Transverse colon (tissue), 4 donors: Measurements from ENCODE around the gene CACNG7. TPM values are rescaled to one million over a fixed set of nuclear protein-coding genes. Genes with fewer than 3 reads are reported as not detected.
A peak's percentile ranks its signal among the peaks of the same experiment; 100 is the strongest.

Source experiments
- DNase-seq: peaks from one replicate; pipeline ENCODE4 v3.0.0-alpha.2; 2019
- H3K27ac ChIP-seq, 4 donors: fragments of 200-600 bp; sonication (generic); 2 replicates each; pipeline ENCODE4 v1.5.1; 2016 to 2018; ENCODE audit warnings: inconsistent platforms in 4 of 4
- H3K27me3 ChIP-seq: fragments of 200-600 bp; sonication (generic); 2 replicates; pipeline ENCODE4 v1.5.1; 2017; ENCODE audit warnings: inconsistent platforms
- H3K36me3 ChIP-seq, 4 donors: fragments of 200-600 bp; sonication (generic); 2 replicates each; pipeline ENCODE4 v1.5.1; 2017 to 2019; ENCODE audit warnings: inconsistent platforms in 4 of 4
- H3K4me1 ChIP-seq, 4 donors: fragments of 200-600 bp; sonication (generic); 2 replicates each; pipeline ENCODE4 v1.5.1; 2017 to 2020; ENCODE audit warnings: inconsistent platforms in 4 of 4
- H3K4me3 ChIP-seq, 4 donors: fragments of 200-600 bp; sonication (generic); 1 replicate in 1 of 4; 2 replicates in 3 of 4; pipeline versions ENCODE4 v1.5.1 to v1.6.1; 2017 to 2019; ENCODE audit warnings: inconsistent platforms in 4 of 4
- H3K9me3 ChIP-seq, 2 donors: fragments of 200-600 bp; sonication (generic); 2 replicates each; pipeline ENCODE4 v1.5.1; 2017 to 2019; ENCODE audit warnings: inconsistent platforms in 2 of 2
- EP300 ChIP-seq: sonication (generic); formaldehyde crosslinking; IDR thresholded peaks from one replicate; pipeline ENCODE4 v1.6.1; 2017; ENCODE audit warnings: antibody characterized with exemption, low read depth
- POLR2A ChIP-seq: fragments of 450-650 bp; IDR thresholded peaks from one replicate; pipeline ENCODE4 v1.6.1; 2016; ENCODE audit warnings: antibody characterized with exemption, mild to moderate bottlenecking, moderate library complexity
- POLR2AphosphoS5 ChIP-seq, 3 donors: sonication (generic); formaldehyde crosslinking; IDR thresholded peaks; one replicate each; pipeline ENCODE4 v1.6.1; 2016; ENCODE audit warnings: antibody characterized with exemption in 3 of 3
- WGBS, 2 donors: methylation state at CpG; one replicate each; pipeline ENCODE4 v1.1.5; 2018; ENCODE audit warnings: low coverage in 1 of 2; 5-methylcytosine and 5-hydroxymethylcytosine counted together
- in situ Hi-C, 4 donors: fragments of 200-750 bp; cut with MboI; loops; one replicate each; pipeline versions ENCODE4 v1.15.0 to v1.15.1; 2017; ENCODE audit warnings: low sequenced_read_pairs in 3 of 4, low pct_ligation_motif_present in 1 of 4, low pct_unique_long_range_greater_than_20kb in 1 of 4
- intact Hi-C: fragments of 100-400 bp; cut with DNase I; formaldehyde crosslinking; loops from one replicate; pipeline ENCODE4 v1.15.1; 2023; ENCODE audit warnings: low total_unique reads
- total RNA-seq, 4 donors: library from RNA; depleted of rRNA; stranded (reverse); fragments of >200 nt; gene quantifications; one replicate each; pipeline ENCODE4 v1.1.0, GENCODE V29; 2016
- TF ChIP-seq, protein P1 (sequence below), 5 experiments: fragments of 200-600 bp in 3 of 5; fragments of 450-650 bp in 2 of 5; sonication (generic) in 3 of 5; IDR thresholded peaks; 1 replicate in 2 of 5; 2 replicates in 3 of 5; pipeline ENCODE4 v1.5.1; 2016 to 2017; ENCODE audit warnings: antibody characterized with exemption in 5 of 5, inconsistent platforms in 3 of 5, mild to moderate bottlenecking in 2 of 5, moderate library complexity in 1 of 5

The CACNG7 gene
- total RNA-seq, 4 donors from 2014 or later: not detected

DNA sequence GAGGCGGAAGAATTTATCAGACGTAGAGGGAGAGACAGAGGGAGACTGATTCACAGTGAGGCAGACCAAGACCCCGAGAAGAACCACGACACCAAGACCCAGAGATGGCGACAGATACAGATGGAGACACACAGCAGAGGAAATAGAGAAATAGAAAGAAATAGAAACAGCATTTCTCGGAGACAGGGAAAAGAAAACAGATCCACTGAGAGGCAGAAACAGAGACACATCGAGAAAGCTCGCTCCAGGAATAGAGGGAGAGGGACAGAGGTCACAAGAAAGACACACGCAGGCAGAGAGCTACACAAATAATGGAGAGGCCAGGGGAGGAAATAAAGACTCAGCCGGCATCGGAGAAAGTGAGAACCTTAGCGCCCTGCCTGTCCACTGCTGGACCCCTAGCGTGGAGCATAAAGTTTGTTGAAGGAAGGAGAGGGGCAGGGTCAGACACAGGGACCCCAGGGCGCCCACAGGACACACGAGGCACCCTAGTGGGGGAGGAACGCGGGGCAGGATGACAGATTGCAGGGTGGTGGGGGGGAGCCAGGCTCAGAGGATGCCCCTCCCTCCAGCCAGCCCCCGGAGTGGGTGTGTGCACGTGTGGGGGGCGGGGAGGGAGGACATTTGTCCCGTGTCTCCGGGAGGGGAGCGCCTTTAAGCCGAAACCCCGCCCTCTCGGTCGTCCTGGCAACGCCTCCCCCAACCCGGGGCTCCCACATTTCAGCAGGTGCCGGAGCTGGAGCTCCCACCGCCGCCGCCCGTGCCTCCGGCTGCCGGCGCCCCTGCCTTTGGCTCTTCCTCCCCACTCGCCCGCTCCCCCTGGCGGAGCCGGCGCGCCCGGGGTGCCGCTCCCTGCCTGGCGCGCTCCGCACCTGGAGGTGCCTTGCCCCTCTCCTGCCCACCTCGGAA lies 27.3 kb upstream of the CACNG7 start, which contains the start of gene PRKCG:
TSS of gene PRKCG (plus strand) at position 716 of the 909 bp plus-strand sequence. CDS start 298 bp downstream, outside the sequence.
- 2 to 6% methylated on average over 13 to 47 of the region's 49 CpGs for WGBS, 2 donors
- H3K4me3 ChIP-seq: peak within 1 kb of the TSS in 3 of 4 donors; percentile 16 to 35 (median 27)

DNA sequence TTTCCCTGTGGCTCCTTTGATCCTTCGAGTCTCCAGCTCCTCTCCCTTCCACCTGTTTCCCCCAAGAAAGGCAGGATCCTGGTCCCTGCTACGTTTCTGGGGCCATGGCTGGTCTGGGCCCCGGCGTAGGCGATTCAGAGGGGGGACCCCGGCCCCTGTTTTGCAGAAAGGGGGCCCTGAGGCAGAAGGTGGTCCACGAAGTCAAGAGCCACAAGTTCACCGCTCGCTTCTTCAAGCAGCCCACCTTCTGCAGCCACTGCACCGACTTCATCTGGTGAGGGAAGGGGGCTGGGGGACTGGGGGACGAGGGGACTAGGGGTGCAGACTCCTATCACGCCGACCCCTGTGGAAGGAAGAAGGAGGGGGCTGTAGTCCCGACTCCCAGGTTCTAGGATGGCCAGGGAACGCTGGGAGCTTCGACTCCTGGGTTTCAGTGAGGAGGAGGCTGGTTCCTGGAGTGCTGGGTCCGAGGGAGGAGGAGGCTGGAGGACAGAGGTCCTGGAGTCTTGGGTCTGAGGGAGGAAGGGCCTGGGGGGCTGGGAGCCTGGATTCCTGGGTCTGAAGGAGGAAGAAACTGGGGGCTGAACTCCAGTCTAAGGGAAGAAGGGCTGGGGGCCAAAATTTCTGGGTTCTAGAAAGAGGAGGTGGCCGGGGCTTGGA lies 26.6 kb upstream of the CACNG7 start:
- intact Hi-C loops: loop anchor here (2.0 kb wide), 1 partner anchor 28 kb away; no protein-coding TSS in a partner anchor
- no peak for DNase-seq
- H3K36me3 ChIP-seq: no peaks in the 10 kb centered on the region
- H3K9me3 ChIP-seq: no peaks in the 10 kb centered on the region
- no peak overlapping the region for H3K27ac ChIP-seq
- peak overlapping the region in 2 of 4 donors; percentile 27 to 35 for H3K4me3 ChIP-seq
- in situ Hi-C loops: no loop called here
- H3K4me1 ChIP-seq: peaks cover 14 to 29% (median 17%) of the 10 kb centered on the region in 4 donors
- TF ChIP-seq EP300 (no peak), POLR2AphosphoS5 (IDR thresholded peaks at IDR 0.05) (no peak), POLR2A (no peak)
- TF ChIP-seq, protein P1, sequence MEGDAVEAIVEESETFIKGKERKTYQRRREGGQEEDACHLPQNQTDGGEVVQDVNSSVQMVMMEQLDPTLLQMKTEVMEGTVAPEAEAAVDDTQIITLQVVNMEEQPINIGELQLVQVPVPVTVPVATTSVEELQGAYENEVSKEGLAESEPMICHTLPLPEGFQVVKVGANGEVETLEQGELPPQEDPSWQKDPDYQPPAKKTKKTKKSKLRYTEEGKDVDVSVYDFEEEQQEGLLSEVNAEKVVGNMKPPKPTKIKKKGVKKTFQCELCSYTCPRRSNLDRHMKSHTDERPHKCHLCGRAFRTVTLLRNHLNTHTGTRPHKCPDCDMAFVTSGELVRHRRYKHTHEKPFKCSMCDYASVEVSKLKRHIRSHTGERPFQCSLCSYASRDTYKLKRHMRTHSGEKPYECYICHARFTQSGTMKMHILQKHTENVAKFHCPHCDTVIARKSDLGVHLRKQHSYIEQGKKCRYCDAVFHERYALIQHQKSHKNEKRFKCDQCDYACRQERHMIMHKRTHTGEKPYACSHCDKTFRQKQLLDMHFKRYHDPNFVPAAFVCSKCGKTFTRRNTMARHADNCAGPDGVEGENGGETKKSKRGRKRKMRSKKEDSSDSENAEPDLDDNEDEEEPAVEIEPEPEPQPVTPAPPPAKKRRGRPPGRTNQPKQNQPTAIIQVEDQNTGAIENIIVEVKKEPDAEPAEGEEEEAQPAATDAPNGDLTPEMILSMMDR (IDR thresholded peaks at IDR 0.05): no peak
- peaks cover 66% of the 10 kb centered on the region for H3K27me3 ChIP-seq
- WGBS, 2 donors: 5 to 29% methylated on average over 1 to 15 of the region's 18 CpGs

More for the DNA sequence above, 27.3 kb upstream of the CACNG7 start, which contains the start of gene PRKCG:
- no peaks in the 10 kb centered on the region for H3K9me3 ChIP-seq
- TF ChIP-seq POLR2AphosphoS5 (IDR thresholded peaks at IDR 0.05) (no peak), POLR2A (no peak), EP300 (no peak)
- TF ChIP-seq, protein P1 (IDR thresholded peaks at IDR 0.05): peak; percentile 40 to 61 (median 59)
- peaks cover 14 to 36% (median 22%) of the 10 kb centered on the region in 4 donors for H3K4me1 ChIP-seq
- peak; percentile 71 for DNase-seq
- intact Hi-C loops: loop anchor here (2.0 kb wide), 1 partner anchor 27 kb away; no protein-coding TSS in a partner anchor
- in situ Hi-C loops: no loop called here
- no peak within 1 kb of the TSS for H3K27ac ChIP-seq
- H3K36me3 ChIP-seq: no peaks in the 10 kb centered on the region
- H3K27me3 ChIP-seq: peaks cover 66% of the 10 kb centered on the region

DNA sequence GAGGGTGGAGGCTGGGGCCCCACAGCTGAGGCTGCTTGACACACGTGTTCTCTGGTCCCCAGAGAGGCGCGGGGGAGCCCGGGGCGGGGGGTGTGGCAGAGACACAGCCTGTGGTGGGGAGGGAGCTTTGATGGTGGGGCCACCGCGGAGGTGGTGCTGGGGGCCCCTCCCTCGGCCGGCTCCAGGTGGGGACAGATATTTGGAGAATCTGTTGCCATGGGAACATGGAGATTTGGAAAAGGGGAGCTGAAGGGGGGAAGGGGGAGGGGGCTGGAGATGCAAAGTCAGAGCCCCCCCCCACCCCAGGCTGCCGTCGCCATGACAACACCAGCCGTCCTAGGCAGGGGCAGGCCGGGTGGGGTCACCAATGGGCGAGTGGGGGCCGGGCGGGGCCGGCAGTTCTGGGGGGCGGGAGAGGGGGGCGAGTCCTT lies 25.8 kb upstream of the CACNG7 start:
- Histone ChIP-seq H3K4me3 (no peak overlapping the region), H3K36me3 (no peaks in the 10 kb centered on the region), H3K27me3 (peaks cover 66% of the 10 kb centered on the region), H3K9me3 (no peaks in the 10 kb centered on the region), H3K27ac (no peak overlapping the region), H3K4me1 (peaks cover 14 to 28% (median 17%) of the 10 kb centered on the region in 4 donors)
- in situ Hi-C loops (no loop called here), intact Hi-C loops (loop anchor here (2.0 kb wide), 1 partner anchor 28 kb away; no protein-coding TSS in a partner anchor)
- TF ChIP-seq EP300 (no peak), POLR2AphosphoS5 (IDR thresholded peaks at IDR 0.05) (no peak), POLR2A (no peak)
- TF ChIP-seq, protein P1 (IDR thresholded peaks at IDR 0.05): no peak
- 0% methylated on average over 8 of the region's 19 CpGs; no CpG with 5 or more reads in 1 of the 2 donors for WGBS, 2 donors
- DNase-seq: no peak

DNA sequence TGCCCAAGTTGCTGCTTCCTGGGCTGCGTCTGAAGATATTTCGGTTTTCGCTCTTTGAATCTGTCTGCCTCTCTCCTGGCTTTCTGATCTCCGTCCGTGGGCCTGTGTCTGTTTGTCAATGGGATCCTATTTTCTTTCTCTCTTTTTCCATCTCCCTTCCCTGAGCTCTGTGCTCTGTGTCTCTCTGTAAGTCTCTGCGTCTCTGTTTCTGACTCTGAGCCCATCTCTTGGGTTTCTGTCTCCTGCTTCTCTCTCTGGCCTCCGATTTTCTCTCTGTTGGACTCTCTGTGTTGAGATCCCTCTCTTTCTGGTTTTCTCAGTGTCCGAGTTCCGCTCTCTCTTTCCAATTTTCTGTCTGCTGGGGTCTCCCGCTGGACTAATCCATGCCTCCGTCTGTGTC lies 25.3 kb upstream of the CACNG7 start:
- Histone ChIP-seq H3K4me3 (no peak overlapping the region), H3K27me3 (peaks cover 66% of the 10 kb centered on the region), H3K36me3 (no peaks in the 10 kb centered on the region), H3K9me3 (no peaks in the 10 kb centered on the region), H3K4me1 (peaks cover 14 to 26% (median 16%) of the 10 kb centered on the region in 4 donors), H3K27ac (no peak overlapping the region)
- no peak for DNase-seq
- 20 to 39% methylated on average over 9 to 11 of the region's 11 CpGs for WGBS, 2 donors
- intact Hi-C loops: loop anchor here (2.0 kb wide), 1 partner anchor 29 kb away; no protein-coding TSS in a partner anchor
- no peak for TF ChIP-seq POLR2A
- no peak for TF ChIP-seq EP300
- TF ChIP-seq, protein P1 (IDR thresholded peaks at IDR 0.05): no peak
- TF ChIP-seq POLR2AphosphoS5 (IDR thresholded peaks at IDR 0.05): no peak
- in situ Hi-C loops: no loop called here
